Measurements from ENCODE around the gene SCD.

GRCh38 chr10:100395626-100396025 is 48.6 kb downstream of the SCD start:
- TF ChIP-seq CTCF (IDR thresholded peaks at IDR 0.05) (no peak), POLR2A (IDR thresholded peaks at IDR 0.05) (no peak)

All from thyroid gland (tissue), 4 donors.